Renal cortical epithelial cell (primary cell): ENCODE results near the gene CHGA. TPM values are rescaled to one million over a fixed set of nuclear protein-coding genes. Genes with fewer than 3 reads are reported as not detected.

Experiments
- DNase-seq: peaks from one replicate; pipeline ENCODE4 v3.0.0-alpha.2; 2011; ENCODE audit warnings: low read depth
- total RNA-seq: library from RNA; depleted of rRNA; stranded (reverse); fragments of >200 nt; gene quantifications from 2 replicates; pipeline ENCODE4 v1.2.3, GENCODE V29; 2014

Gene CHGA
- total RNA-seq, 1 donor from 2014 or later = not detected

DNA sequence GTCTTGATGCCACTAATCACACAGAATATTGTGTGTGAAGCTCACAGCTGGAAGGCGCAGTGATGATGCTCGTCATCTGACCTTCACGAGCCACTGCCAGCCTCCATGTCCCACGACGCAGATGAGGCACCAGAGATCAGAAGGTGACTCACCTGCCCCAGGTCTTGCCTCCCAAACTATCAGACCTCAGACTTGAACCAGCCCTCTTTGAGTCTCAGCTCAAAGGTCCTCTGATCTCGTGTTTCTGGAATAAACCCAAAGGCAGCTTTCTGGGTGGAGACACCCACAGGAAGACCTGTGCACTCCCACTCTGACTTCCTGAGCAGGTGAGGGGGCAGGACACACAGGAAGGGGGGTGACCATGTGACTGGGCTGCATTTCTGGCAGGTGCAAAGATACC, 19.6 kb upstream of the CHGA start:
- no peak for DNase-seq

DNA sequence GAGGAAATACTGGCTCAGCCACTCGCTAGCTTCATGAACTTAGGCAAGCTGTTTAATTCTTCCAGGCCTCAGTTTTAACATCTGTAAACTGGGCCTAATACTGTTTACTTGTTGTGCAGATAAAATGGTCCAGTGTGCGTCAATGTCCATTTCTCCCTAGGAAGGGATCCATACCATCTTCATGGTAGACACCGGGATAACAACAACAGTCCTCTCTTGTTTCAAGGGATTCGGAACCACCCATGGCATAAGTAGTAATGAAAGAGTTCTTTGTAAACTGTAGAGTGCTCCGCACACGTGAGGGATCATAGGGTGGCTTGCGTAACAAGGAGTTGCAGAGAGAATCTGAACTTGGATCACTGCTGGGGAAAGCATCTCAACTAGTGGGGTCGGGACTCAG, 17.3 kb upstream of the CHGA start:
- DNase-seq = no peak

DNA sequence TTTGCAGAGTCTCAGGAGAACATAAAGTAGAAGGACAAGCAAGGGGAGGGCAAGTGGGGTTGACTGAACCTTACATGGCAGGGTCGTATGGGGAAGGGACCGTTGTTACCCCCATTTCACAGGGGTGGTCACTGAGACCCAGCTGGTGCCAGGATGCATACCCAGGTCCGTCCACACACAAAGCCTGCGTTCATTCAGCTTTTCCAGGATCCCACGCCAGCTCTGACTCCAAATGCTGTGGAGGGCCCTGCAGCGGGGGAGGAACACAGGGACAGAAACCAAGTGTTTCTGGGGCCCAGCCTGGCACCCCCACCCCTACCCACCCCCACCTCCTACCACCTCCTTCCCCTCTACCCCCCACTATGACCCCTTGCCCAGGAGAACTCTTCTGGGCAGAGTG, 16.5 kb upstream of the CHGA start:
- DNase-seq = no peak

DNA sequence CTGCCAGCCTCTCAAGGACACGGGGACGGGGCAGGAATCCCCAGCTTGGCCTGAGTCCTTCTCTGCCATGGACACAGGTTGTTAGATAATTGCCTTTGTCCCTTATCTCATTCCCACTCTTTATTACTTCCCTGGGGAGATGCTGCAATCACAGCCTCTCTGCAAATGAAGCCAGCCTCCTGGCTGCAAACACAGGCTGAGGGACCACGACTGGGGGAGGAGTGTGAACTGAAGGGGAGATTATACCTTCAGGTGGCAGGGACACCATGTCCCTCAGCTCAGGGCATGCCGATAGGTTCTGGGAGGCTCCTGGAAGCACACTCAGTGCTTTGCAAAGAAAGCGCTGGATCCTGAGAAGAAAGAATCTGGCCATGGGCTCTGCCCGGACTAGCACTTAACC, 16.1 kb upstream of the CHGA start:
- DNase-seq = no peak

DNA sequence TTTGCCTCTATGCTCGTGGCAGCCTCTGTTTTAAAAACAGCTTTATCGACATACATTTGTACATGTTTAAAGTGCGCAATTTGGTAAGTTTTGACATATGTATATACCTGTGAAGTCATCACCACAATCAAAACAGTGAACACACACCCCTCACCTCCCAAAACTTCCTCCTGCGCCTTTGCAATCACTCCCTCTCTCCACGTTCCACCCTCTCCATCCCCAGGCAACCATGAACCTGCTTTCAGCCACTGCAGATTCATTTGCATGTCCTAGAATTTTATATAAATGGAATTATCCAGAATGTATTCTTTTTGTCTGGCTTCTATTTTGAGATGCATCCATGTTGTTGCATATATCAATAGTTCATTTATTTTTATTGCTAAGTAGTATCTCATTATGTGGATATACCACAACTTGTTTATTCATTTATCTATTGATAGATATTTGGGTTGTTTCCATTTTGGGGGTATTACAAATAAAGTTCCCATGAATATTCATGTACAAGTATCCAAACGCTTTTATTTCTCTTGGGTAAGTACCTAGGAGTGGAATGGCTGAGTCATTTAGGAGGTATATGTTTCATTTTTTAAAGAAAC, 15.5 kb upstream of the CHGA start:
- DNase-seq = no peak

DNA sequence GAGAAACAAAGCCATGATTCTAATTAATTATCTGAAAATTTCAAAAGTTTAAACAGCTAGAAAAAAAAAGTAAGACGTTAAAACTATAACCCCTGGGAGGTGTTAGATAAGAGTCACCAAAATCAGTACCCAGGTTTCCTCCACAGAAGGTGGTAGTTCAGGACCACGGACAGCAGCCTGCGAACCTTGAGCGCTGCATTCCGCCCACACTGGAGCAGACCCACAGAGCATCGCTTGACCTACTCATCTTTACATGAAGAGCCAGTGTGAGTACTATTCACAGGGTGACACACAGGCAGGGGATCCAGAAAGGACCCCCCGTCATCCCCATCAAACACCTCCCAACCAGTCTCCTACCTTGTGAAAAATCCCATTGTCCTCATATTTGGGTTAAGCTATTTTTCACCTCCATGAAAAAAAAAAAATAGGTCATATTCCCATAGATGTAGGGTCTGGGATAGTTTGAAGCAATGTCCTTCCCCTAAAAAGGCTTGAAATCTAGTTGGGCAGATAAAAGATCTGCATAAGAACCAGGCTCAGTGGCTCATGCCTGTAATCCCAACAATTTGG, 8.8 kb upstream of the CHGA start:
- no peak for DNase-seq

DNA sequence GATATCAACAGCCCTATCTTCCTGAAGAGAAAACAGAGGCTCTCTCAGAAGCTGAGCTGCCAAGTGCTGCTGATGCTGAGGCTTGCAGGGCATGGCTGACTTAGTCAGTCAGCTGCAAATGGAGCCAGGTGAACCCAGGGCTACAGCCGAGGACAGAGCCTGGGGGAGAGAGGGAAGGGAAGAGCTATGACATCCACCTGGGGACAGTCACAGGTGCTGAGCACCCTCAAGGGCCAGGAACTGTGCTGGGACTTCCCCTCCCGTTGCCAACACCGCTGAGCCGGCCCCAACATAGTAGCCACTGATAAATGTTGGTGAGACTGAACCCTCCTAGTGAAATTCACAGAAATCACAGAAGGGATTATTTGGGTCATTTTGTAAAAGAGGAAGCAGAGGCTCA, 6.7 kb upstream of the CHGA start:
- no peak for DNase-seq

DNA sequence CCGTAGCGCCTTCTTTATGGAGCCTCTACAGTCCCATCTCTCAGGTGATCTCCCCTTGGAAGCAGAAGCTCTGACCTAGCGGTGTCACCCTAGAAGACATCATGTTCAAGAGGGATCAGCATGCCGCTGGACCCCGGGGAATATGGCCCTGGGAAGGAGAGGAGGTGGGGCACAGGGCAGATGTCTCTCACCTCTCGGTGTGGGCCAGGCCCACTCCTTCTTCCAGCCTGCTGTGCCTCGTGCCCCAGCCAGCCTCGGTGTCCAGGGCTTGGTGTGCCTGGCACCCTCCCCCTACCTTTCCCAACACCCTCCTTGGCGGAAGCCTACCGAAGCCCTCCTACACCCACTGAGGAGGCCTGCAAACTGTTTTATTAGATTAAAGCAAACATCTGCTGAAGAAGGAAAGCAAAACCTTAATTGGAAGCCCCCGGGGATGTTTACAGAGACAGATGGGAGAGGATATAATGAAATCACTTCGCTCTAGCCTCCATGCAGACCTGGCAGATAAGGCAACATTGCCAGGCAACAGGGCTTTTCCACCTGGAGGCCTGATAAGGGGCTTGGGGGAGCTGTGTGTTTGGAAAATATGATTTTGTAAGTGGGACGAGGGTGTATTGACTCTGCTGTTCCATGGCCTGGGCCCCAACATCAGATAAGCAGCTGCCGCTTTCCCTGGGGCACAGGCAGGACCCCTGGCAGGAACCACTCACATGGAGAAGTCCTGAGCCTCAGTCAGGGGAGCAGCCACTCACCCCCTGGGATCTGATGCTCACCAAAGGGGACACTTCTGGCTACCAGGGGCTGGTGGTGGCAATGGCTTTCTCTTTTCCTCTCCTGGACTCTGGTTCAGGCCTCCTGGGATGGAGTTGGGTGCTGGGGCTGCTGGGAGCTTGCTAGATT, 5.7 kb upstream of the CHGA start:
- no peak for DNase-seq

DNA sequence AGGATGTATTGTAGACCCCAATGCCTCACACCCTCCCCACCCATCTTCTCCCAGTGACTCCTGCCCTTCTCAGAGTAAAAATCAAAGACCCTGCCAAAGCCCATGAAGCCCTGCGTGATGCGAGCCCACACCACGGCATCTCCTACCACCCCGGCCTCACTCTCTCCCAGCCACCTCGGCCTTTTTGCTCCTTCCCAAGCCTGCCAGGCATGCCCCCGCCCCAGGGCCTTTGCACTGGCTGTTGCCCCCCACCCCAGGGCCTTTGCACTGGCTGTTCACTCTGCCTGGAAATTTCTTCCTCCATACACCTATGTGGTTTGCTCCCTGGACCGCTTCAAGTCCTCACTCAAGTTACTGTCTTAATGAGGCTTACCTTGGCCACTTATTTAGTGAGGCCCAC, 5.0 kb upstream of the CHGA start:
- DNase-seq = no peak

DNA sequence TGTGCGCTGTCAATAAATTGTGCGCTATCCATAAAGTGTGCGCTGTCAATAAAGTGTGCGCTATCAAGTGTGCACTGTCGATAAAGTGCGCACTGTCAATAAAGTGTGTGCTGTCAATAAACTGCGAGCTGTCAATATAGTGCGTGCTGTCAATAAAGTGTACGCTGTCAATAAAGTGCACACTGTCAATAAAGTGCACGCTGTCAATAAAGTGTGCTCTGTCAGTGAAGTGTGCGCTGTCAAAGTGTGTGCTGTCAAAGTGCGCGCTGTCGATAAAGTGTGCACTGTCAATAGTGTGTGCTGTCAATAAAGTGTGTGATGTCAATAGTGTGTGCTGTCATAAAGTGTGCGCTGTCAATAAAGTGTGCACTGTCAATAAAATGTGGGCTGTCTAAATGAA, 2.9 kb upstream of the CHGA start:
- DNase-seq = no peak

DNA sequence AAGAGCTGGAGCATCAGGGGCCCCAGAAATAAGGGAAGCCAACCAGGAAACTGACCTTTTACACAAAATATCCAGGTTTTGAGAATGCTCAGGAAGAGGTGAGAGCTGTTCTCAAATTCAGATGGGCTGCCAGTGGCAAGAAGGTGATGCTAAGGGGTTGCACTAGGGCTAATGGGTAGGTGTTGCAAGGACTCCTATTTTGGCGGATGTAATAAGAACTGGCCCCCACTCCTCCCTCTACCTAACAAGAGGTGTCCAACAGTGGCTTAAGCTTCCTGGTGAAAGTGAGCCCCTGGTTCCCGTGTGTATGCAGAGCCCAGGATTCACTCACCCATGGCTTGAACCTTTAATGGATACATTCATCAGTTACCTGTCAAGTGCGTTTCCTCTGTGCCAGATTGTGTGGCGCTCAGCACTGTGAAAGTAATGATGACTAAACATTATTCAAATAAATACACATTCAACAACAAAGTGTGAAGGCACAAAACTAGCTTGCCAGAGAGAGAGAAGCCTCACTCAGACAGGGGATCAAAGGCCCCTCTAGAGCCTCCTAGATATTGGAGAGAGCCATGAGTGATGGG, 705 bp upstream of the CHGA start:
- no peak for DNase-seq

DNA sequence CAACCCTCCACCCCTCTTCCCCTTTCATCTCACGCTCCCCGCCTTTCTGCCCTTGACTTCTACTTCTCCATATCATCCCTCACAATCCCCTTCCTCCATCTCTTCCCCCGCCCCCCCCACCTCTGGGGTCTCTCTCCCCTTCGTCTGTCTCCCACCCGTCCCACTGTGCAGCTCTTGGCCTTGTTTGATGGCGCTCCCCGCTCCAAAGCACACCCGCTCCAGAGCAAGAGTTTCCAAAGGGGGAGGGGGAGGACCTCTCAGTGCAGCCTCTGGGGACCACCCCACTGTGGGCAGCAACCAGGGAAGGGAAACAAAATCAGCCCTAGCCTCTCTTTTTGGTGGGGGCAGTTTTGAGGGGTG, 774 bp downstream of the CHGA start:
- no peak for DNase-seq

DNA sequence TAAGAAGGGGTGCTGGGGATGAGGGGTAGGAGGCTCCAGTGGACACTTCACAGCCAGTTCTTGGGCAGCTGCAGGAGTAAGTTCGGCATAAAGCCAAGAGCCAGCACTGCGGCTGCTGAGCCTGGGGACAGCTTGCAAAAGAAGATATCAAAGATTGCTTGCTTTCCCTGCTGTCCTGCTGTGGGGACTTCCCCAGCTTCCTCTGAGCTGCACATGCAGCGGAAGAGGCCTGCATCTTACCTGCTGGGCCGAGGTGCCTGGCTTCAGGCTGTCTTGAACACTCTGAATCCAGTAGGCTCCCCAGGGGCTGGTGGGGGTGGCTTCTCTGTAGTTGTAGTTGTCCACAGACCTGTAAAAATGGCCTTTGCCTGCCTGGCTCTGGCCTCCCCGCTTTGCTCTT, 1.3 kb downstream of the CHGA start:
- no peak for DNase-seq

DNA sequence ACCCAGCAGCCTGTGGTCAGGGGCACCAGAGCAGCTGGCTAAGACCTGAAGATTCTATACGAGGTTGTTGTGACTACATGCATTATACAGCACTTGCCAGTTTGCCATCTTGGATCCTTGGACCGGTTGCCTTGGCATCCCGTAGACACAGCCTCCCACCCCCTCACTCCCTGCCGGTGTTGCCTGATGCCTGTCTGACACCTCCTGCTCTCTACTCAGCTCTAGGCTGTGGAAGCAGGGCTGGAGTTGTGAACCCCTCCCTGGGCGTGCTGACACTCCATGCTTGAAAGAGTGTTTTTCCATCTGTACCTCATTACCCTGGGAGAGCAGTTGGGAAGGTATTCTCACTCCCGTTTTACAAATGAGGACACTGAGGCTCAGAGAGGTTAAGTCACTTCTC, 2.5 kb downstream of the CHGA start:
- no peak for DNase-seq

DNA sequence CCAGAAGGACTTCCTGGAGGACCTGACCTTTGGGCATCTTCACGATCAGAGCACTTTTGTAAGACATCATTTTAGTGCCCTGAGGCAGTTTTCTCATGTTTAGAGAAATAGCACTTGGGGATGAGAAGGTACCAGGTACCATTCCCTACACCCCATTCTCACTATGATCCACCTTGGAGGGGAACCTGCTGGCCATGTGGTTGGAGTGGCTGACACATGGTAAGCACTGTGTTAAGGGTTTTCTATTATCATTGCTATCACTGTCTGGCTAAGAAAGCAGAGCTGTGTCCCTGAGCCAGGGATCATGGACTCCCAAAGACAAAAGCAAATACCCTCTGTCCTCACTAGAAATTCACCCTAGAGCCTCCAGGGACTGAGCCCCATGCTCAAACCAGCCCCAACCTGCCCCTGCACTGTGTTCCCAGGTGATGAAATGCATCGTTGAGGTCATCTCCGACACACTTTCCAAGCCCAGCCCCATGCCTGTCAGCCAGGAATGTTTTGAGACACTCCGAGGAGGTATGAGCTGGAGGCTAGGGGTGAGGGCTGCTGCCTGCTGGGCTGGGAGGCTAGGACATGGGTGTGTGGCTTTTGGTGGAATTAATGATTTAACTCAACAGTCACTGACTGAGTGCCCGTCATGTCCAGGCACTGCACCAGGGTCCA, 3.4 kb downstream of the CHGA start:
- no peak for DNase-seq

DNA sequence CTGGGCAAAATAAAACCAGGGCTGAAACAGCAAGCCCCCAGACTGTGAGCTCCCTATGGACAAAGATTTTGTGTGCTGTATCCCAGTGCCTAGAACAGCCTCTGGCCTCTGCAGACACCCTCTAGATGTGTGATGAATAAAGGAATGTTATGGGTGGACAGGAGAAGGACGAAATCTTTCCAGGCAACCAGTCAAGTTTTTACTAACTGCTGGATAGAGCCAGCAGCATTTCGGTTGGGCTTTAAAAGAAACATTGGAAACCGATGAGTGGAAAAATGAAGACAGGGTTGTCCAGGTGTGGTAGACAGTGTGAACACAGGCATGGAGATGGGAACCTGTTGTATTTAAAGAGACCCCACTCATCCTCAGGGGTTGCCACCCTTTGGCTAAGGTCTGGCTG, 4.0 kb downstream of the CHGA start:
- DNase-seq = no peak

DNA sequence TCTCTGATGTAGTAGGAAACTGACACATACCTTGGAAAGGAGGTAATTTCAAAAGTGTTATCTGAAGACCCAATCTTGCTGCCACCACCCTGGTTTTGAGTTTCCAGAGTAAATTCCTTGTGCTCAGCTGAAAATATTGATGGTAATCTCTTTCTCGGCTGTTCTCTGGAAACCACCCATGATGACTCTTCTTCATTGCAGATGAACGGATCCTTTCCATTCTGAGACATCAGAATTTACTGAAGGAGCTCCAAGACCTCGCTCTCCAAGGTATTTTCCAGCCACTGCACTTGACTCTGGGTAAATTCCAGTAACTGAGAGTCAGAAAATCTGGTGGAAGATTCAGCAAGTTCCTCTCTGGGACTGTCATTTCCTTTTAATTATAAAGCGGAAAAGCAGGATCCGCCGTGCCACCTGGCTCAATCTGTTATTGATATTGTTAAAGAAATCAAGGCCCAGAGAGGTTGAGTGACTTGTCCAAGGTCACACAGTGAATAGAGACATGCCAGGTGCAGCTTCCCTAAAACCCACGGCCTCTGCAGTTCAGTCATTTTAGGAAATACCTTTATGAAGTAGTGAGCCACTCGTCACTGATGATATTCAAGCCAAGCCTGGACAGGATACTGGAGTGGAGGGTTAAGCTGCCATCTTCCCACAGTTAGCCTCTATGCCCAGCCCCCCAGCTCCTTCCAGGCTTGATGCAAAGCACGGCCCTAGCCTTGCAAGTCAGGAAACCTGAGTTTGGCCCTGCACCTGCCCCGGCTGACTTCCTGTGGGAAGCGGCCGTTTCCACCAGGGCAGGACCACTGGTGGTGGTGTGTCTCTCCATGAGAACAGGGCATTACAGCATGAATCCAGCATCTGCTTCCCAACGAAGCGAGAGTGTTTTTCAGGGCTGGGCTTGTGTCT, 4.7 kb downstream of the CHGA start:
- DNase-seq = no peak

DNA sequence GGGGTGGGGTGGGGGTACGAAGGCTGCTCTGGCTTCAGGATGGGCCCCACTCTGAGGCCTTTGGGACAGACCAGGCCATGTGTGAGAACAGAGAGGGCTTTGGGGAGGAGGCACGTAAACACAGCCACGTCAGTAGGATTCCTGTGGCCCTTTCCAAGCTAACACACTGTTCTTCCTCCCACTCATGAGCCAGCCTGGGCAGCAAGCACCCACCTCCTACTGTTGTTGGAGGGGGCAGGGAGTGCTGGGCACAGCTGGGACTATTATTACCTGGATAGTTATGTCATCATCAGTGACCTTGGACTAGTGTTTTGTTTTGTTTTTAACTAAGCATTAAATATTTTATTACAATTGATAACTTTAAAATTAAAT, 5.3 kb downstream of the CHGA start:
- DNase-seq = no peak

DNA sequence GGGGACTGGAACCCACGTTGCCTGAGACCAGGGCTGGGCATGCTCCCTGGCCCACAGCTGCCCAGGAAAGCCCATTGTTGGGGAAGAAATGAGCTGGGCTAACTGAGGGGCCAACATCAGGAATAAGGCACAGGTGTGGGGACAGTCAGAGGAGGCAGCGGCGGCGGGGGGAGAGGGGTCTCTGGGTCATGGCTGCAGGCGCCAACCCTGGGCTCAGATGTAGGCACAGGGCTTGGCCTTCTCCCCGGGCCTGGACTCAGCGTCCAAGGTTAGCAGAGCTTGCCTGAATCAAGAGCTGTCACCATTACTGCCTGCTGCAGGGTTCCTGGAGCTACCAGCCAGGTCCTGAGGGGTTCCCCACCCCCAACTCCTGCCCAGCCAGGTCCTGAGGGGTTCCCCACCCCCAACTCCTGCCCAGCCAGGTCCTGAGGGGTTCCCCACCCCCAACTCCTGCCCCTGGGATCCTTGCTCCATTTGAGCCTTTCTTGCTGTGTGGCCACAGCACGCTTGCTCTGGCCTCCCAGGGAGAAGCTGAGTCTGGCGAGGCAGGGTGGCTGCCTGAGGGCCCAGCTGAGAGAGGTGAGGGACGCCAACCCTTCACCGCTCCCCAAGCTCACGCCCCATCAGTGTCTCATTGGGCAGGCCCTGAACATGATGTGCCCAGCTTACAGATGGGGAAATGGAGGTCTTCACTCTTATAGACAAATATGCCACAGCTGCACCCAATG, 6.2 kb downstream of the CHGA start:
- no peak for DNase-seq

DNA sequence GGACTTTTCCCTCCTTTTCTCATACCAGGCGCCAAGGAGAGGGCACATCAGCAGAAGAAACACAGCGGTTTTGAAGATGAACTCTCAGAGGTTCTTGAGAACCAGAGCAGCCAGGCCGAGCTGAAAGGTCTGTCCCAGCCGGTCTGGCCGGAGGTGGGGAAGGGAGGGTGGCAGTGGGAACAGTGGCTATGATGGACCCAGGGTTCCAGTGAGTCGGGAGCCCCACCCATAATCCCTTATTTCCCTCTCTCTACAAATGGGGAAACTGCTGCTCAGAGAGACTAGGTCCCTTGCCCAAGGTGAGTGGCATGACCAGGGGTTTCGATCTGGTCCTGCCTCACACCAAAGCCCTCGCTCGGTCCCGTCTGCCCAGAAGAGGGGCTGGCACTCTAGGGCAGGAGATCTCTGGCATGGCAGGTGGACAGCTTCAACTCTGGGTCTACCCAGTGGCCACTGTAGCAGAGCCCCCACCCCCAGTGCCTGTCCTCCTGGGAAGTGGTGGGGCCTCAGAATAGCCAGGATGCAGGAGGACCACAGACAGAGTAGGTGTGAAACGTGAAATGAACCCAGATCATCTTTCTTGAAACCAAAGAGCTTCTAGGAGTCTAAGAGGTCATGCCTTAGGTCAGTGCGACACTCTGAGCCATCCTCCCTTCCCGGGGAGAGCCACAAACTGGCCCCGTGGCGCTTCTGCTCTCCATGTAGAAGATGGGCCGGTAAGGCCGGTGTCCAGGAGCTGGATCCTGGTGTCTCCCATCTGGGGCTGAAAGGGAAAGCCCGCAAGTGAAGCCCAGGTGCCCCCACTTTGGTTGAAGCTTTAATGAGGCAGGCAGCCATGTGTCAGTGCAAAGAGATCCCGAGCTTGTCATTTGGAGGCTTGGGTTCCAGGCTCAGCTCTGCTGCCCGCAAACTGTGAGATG, 7.0 kb downstream of the CHGA start:
- DNase-seq = no peak
